GM18517 (cell line): ENCODE measurements around the gene TMEM30B.
"Not testable (repeated sequence)": the region's sequence is repeated elsewhere in the genome, so short reads cannot be mapped to it uniquely, and the experiment has no call there.

Experiments
- ATAC-seq: cut with Tn5 transposase; IDR thresholded peaks from one replicate; pipeline ENCODE4 v1.9.1; 2021; ENCODE audit warnings: mild to moderate bottlenecking, moderate library complexity; ENCODE audit not compliant: unreplicated experiment

Gene TMEM30B, protein sequence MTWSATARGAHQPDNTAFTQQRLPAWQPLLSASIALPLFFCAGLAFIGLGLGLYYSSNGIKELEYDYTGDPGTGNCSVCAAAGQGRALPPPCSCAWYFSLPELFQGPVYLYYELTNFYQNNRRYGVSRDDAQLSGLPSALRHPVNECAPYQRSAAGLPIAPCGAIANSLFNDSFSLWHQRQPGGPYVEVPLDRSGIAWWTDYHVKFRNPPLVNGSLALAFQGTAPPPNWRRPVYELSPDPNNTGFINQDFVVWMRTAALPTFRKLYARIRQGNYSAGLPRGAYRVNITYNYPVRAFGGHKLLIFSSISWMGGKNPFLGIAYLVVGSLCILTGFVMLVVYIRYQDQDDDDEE

DNA sequence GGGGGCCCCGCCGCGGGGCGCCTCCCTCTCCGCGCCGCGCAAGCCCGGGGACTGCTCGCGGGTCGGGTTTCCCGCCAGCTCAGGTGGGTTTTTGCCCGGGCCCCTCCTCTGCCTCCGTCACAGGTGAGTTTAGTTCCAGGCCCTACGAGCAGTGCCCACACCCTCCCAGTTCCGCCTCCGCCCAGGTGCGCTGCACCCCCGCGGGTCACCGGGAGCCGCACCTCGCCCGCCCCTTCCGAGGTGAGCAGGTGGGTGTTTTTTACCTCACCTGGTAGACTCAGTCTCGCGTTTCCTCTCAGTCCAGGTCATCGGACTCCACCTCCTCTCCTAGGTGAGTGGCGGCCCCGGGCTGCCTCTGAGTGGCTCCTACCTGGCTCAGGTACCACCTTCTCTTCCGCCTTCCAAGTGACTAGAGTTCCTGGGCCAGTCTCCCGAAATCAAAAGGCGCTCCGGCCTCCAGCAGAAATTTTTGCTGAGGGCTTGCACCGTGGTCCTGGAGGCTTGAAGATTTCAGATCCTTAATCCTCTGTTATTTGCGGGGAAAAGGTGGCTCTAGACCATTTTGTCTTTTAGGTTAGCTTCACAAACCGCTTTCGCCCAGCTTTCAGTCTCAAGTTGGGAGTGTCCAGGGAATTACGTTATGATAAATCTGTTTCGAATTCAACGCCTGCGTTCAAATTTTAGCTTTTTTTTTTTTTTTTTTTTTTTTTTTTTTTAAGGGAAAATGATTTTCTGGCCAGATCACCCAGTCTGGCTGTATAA is at the start of gene TMEM30B:
Gene TMEM30B (minus strand): TSS at position 153 of the 762 bp plus-strand sequence. CDS start 191 bp downstream, outside the sequence.
- no peak for ATAC-seq

DNA sequence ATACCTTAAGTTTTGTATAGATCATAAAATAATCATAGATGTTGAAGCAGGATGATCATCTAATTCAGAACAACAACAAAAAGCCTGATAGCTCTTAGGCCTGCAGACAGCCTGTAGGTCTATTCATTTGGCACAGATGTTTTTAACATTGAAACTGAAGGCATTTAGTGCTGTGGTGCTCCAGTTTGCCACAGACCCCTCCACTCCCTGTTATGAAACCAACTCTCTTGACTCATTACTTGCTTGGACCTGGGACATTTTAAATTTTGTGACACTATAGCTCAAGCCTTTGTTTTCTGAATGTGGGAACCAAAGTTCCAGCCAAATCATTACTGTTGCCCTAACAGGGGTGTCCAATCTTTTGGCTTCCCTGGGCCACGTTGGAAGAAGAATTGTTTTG is 49.4 kb upstream of the TMEM30B start:
- ATAC-seq, result no peak

DNA sequence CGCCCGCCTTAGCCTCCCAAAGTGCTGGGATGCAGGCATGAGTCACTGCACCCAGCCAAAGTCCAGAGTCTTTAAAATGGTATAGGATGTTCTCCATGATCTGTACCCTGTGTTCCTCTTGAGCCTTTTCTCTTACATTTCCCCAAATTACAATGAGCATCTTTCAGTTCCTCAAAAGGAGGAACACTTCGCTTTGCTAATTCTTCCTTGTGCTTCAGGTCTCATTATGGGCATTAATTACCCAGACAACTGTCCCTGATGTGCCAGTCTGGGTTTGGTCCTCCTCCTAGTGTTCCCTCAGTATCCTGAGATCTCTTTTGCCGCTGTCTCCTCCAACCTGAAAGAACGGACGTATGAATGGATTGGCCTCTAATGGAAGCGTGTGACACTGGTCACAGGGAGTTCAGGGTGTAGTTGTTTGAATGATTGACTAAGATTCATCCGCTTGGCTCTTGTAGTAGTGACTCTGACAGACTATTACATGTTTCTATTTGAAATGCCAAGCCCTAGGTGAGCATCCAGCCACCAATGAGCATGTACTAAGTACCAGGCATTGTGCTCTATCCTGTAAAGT is 48.4 kb upstream of the TMEM30B start:
- ATAC-seq, result no peak

DNA sequence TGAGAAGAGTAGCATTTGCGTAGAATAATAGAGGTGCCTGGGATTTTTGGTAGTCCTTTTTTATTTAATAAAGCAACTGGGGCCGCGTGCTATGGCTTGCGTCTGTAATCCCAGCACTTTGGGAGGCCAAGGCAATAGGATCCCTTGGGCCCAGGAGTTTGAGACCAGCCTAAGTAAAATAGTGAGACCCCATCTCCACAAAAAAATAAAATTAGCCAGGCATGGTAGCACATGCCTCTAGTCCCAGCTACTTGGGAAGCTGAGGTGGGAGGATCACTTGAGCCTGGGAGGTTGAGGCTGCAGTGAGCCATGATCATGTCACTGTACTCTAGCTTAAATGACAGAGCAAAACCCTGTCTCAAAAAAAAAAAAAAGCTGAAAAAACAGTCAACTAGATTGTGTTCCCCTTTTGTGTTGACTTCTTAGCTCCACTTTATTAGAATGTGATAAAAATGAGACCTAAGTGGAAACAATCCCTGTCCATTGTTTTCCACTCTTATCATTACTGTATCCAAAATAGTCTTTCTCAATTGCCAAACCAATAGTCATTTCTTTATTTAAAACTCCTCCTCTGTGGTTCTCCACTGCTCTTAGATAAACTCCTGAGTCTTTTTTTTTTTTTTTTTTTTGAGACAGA is 47.6 kb upstream of the TMEM30B start:
- no peak for ATAC-seq

DNA sequence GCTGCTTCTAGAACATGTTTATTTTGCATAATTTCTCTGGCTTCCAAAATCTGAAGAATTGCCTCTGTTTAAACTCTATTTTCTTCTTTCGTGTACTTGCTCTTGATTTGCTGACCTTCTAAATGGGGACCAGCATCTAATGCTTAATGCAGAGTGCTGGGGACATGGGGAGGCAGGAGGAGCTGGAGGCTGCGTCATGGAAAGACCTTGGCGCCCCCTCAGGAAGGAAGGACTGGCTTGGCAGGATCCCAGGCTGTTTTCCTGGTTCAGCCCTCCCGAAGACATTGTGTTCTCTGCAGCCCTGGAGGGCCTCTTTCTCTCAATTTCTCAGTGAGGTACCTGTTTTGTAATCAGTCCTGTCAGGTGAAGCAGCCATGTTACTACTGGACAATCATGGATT is 45.7 kb upstream of the TMEM30B start:
- no peak for ATAC-seq

DNA sequence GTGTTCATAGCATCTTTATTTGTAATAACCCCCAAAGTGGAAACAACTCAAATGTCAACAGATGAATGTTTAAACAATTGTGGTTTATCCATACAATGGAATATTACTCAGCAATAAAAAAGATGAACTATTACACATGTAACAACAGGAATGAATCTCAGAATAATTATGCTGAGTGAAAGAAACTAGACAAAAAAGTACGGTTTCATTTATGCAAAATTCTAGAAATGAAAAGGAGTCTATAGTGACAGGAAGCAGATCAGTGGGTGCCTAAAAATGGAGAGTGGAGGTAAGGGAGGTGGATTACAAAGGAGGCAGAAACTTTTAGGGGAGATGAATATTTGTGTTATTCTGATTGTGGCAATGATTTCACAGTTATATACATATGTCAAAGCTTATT is 45.0 kb upstream of the TMEM30B start:
- no peak for ATAC-seq

DNA sequence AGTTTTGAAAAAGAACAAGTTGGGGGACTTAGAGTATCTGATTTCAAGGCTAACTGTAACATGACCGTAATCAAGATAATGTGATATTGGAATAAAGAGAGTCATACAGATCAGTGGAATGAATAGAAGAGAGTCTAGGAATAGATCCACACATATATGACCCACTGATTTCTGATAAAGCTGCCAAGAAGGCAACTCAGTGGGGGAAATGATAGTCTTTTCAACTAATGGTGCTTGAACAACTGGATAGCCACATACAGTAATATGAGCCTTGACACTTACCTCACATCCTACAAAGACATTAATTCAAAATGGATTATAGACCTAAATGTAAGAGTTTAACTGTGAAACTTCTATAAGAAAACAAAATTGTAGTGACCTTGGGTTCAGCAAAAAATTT is 44.0 kb upstream of the TMEM30B start:
- ATAC-seq, result no peak

DNA sequence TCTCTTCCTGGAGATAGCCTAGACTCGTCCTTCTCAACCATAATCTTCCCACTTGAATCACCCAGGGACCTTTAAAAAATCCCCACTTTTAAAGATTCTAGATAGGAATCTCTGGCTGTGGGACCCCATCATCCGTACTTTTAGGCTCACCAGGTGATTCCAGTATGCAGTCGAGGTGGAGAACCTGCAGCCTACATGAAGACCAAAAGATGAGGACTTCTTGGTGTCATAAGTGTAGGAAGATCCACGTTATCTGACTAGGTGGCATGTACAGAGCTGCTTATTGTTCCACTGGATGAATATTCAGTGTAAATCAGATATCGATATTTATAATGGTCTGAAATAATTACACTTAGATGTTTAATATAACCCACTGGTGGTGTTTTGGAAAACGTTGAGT is 42.8 kb upstream of the TMEM30B start:
- no peak for ATAC-seq

DNA sequence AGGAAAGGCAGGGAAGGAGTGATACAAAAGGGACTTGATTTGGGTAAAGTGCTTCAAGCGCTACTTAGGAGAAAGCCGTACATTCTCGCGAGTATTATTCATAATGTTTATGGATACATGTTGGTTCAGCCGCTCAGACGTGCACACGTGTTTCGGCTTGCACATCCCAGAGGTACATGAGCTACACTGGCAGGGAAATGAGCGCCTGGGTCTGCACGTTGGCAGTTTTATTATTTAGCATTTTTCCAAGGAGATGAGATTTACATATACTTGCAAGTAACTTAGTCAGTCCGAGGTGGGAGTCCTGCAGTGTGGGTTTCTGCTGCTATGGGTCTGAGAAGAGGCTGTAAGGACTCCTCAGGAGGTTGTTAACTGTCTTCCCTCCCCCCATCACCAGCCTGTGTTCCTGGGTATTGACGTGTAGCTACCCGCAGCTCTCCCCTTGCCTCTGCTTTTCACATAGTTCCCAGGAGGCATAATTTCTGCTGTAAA is 41.7 kb upstream of the TMEM30B start:
- no peak for ATAC-seq

DNA sequence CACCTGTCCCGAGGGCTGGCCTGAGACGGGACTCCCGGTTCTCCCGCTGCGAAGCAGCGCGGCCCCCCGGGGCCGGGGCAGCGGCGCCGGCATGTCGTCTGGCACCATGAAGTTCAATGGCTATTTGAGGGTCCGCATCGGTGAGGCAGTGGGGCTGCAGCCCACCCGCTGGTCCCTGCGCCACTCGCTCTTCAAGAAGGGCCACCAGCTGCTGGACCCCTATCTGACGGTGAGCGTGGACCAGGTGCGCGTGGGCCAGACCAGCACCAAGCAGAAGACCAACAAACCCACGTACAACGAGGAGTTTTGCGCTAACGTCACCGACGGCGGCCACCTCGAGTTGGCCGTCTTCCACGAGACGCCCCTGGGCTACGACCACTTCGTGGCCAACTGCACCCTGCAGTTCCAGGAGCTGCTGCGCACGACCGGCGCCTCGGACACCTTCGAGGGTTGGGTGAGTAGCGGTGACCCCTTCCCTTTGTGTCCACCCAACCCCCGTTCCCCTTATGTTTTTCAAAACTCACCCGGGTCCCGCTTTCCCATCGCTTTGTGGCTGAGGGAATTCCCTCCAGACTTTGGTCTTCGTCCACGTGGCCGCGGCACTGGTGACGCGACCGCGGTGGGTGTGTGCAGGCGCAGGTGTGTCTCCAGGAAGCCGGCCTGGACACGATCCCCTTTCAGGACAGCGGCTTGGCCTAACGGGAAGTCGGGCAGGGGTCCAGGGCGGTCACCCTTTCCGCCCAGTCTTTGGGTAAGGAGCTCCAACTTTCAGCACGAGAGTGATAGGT is 41.1 kb upstream of the TMEM30B start:
- no peak for ATAC-seq

DNA sequence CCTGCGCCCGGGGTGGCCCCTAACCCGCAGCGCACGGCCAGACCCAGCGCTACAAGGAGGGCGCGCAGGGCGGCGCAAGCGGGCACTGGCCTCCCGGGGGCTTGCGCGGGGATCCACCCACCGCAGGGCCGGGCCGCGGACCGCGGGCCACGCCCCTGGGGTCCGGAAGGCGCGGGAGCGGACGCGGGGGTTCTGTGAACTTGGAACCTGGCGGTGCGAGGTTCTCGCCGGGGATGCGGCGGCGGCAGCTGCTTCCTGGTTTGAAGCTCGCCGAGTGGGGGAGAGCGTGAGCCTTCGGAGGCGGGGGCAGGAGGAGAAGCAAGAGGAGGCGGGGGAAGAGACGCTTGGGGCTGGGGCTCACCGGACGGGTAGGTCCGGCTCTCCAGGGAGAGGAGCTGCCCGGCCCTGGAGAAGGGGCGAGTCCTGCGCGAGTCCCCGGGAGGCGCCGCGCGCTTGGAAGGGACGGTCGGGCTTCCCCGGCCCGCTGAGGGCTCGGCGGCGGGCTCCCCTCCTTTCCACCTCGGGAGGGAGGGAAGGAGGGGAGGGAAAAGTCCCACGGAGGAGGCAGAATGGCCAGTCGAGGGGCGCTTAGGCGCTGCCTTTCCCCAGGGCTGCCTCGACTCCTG is 40.4 kb upstream of the TMEM30B start, which contains the start of gene PRKCH:
Gene PRKCH (plus strand): TSS at position 195 of the 626 bp plus-strand sequence. CDS start 523 bp downstream, outside the sequence.
- peak; percentile 63 for ATAC-seq

DNA sequence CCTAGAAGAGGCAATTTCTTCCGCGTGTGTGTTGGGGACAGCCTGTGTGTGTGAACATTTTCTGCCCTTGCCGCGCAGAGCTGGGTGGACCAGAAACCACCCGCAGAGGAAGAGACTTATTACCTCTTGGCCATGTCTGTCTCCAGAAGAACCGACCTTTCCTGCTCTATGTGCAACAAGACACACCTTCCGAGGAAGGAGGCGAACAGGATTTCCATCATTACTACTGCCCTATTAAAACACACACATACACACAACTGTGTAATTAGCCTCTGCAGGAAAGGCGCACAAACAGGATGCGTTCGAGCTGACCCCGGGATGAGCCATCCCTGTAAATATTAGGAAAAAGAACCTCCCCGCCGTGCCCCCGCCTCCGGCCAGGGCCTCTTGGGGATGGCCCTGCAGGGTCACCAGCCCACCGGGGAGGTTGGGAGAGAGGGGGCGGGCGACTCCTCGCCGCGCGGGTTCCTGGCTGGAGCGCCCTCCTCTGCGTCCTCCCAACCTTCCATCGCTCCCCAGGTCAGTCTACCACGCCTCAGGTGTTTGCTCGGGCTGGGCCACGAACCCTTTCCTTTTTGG is 39.8 kb upstream of the TMEM30B start:
- ATAC-seq, result no peak

DNA sequence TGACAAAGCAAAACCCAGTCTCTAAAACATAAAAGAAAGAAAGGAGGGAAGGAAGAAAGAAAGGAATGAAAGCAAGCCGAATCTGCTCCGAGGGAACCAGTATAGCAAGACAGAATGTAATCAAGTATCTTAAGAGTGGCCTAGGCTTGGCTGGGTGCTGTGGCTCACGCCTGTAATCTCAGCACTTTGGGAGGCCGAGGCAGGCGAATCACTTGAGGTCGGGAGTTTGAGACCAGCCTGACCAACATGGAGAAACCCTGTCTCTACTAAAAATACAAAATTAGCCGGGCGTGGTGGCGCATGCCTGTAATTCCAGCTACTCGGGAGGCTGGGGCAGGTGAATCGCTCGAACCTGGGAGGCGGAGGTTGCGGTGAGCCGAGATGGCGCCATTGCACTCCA is 39.0 kb upstream of the TMEM30B start:
- ATAC-seq, result not testable (repeated sequence)

DNA sequence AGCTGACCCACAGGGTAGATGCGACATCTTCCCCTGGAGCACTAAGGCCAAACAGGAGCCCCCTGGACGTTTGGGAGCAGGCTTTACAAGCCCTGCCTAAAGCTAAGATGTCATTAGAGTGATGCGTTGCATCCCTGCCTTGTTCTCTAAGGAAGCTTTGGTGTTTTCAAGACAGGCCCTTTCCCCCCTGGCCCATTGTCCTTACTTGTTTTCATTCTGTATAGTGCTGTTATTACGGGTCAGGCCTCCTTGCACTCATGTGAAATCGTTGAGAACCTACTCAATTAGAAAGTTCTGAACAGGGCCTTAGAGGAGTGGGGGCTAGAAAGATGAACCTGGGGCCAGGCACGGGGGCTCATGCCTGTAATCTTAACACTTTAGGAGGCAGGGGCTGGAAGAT is 38.6 kb upstream of the TMEM30B start:
- ATAC-seq, result no peak

DNA sequence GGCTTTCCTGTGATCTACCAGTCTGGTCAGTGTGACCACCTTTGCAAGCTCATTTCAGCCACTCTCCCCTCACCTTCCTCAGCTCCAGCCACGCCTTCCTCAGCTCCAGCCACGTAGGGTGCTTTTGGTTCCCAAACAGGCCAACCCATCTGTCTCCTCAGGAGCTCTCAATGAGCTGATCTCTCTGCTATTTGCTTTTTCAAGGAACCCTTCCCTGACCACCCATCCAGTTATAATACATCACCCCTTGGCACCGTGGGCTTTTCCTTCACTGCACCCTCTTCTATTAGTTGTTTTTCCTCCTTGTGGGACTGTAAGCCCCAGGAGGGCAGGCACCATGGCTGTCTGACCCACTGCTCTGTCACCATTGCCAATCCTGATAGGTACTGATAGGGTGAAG is 37.9 kb upstream of the TMEM30B start:
- ATAC-seq, result no peak

DNA sequence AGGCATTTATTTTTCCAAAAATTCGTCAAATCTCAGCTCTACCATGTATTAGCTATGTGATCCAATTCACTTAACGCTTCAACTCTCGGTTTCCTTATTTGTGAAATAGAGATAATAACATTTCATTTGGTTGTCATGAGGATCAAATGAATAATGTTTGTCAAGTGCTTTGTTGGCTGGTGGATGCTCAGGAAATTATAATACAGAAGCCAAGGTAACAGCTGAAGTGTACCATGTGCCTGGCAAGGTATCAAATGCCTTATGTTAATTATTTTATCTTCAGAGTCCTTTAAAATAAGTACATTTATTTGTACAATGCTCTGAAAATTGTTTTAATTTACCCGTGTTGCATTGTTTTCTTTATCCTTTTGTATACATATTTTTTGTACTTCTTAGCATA is 34.2 kb upstream of the TMEM30B start:
- no peak for ATAC-seq

DNA sequence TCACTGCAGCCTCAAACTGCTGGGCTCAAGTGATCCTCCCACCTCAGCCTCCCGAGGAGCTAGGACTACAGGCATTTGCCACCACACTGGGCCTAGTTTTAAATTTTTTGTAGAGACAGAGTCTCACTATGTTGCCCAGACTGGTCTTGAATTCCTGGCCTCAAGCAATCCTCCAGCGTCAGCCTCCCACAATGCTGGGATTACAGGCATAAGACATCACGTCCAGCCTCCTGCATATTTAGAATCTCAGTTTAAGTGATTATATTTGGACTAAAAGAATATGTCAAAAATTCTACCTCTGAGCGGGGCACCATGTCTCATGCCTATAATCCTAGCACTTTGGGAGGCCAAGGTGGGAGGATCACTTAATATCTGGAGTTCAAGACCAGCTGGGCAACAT is 27.6 kb upstream of the TMEM30B start:
- not testable (repeated sequence) for ATAC-seq

DNA sequence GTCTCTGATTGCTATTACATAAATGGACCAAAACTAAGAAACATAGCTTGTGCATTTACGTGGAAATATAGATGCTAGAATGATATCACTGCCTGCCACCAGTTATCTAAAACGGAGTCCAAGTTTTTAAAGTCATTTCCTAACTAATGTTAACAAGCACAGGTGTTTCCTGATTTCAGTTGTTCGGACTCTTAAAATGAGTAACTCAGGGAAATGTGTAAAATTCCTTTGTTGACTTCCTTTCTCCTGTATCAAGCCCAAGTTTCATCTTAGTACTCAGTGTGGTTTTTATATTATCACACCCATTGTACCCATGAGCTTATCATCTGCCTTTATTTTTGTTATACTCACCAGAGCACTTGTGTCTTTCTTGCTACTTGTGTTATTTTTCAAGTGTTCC is 27.1 kb upstream of the TMEM30B start:
- ATAC-seq, result no peak

DNA sequence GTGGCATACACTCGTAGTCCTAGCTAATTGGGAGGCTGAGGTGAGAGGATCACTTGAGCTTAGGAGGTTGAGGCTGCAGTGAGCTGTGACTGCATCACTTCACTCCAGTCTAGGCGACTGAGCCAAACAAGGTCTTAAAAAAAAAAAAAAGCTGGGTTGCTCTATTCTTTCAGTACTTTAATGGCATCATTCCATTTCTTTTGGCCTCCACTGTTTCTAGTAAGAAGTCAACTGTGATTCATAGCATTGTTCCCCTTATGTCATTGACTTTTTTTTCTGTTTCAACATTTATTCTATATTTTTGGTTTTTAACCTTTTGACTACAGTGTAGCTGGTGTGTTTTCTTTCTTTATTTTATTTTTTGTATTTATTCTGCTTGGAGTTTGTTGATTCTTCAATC is 23.6 kb upstream of the TMEM30B start:
- ATAC-seq, result no peak

DNA sequence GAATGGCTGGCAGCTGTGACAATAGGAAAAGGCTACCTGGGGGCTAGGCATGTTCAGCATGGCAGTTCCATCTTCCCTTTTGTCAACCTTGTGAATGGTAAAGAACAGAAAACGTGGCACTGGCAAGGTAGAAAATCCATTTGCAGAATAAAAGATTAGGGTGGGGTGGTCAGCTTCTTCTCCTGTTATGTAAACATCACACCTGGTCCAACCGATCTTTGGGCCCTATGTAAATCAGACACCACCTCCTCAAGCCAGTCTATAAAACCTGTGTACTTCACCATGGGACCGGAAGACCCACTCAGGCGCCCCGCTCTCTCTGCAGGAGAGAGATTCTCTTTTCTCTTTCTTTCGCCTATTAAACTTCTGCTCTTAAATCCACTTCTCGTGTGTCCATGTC is 19.6 kb upstream of the TMEM30B start:
- no peak for ATAC-seq
